GM12873 (cell line): ENCODE measurements around the gene DNAL4.

Experiments used
- TF ChIP-seq, protein P1 (sequence below): IDR thresholded peaks from 2 replicates; pipeline ENCODE4 v1.5.1; 2012; ENCODE audit warnings: low read depth, mild to moderate bottlenecking, moderate library complexity, low read length, control low read depth; ENCODE audit not compliant: insufficient read depth; ENCODE audit errors: missing control alignments

The DNAL4 gene

DNA sequence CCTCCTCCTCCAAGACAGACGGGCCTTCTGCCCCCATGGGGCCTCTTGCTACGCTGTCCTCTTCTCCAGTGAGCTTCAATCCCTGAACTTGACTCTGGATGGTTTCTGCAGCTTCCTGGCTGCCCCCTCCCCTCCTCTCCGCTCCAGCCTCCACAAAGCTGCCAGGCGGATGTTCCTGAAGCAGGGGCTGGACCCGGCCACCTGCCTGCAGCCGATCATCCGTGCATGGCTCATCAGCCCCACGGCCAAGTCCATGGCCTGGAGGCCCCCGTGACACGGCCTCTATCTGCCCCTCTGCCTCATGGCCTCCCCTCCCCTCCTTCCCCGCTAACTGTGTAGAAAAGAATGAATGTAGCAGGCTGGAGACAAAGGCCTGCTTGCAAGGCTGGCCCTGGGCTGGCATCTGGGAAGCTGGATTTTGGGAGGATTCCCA lies 31.4 kb downstream of the DNAL4 start:
- TF ChIP-seq, protein P1, sequence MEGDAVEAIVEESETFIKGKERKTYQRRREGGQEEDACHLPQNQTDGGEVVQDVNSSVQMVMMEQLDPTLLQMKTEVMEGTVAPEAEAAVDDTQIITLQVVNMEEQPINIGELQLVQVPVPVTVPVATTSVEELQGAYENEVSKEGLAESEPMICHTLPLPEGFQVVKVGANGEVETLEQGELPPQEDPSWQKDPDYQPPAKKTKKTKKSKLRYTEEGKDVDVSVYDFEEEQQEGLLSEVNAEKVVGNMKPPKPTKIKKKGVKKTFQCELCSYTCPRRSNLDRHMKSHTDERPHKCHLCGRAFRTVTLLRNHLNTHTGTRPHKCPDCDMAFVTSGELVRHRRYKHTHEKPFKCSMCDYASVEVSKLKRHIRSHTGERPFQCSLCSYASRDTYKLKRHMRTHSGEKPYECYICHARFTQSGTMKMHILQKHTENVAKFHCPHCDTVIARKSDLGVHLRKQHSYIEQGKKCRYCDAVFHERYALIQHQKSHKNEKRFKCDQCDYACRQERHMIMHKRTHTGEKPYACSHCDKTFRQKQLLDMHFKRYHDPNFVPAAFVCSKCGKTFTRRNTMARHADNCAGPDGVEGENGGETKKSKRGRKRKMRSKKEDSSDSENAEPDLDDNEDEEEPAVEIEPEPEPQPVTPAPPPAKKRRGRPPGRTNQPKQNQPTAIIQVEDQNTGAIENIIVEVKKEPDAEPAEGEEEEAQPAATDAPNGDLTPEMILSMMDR, result no peak

DNA sequence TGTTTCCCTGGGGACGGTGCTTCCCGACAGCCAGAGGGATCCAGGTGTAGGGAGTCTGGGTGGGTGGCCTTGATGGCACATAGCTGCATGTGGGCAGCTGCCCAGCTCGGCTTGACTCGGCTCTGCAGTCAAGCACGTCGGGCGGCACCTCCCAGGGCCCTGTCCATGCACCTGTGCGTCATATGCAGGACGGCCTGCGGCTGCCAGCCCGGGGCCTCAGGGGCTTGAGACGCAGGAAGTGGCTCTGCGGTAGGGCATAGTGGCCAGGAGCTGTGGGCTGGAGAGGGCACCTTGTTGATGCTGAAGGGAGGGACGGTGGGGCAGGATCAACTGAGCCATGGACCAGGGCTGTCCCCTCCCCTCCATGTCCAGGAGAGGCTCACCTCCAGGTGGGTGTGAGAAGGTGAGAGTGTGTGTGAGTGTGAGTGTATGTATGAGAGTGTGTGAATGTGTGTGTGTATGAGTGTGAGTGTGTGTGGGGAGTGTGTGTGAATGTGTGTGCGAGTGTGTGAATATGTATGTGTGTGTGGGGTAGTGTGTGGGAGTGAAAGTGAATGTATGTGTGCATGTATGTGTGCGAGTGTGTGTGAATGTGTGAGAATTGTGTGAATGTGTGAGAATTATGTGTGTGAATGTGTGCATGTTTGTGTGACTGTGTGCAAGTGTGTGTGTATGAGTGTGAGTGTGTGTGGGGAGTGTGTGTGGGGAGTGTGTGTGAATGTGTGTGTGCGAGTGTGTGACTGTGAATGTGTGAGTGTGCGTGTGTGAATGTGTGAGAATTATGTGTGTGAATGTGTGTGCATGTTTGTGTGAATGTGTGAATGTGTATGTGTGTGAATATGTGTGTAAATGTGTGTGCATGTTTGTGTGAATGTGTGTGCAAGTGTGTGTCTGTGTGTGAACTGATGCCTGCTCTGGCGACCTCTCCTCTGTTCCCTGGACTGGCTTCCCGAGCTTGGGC lies 32.5 kb downstream of the DNAL4 start:
- TF ChIP-seq, protein P1, result no peak

DNA sequence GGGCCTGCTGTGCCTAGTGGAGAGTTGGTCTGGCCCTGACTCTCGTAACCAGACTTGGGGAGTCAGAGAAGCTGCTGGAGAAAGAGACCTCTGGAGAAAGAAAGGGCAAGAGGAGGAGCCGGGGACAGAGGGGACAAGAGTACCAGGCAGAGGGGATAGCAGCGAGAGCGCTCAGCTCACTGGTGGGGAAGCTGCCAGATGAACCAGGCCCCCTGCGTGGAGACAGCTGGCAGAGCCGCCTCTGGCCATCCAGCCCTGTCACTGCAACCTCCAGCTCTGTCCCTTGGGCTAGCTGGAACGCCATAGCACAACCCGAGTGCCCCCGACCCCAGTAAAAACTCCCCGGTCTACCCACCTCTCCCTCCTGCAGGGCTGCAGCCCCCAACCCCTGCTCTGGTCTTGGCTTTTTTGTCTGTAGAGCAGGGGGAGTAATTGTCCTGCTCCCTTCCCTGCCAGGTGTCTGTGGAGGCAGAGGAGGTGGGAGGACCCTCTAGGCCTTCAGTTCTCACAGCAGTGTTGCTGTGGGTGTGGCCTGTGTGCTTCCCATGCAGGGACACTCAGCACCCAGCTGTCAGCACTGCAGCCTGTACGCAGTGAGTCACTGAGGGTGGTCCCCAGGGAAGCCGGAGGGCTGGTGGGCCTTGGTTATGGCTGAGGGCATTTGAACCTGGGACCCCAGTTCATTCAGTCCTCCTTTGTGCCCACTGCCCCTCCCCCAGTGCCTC lies 33.3 kb downstream of the DNAL4 start:
- TF ChIP-seq, protein P1, result no peak

DNA sequence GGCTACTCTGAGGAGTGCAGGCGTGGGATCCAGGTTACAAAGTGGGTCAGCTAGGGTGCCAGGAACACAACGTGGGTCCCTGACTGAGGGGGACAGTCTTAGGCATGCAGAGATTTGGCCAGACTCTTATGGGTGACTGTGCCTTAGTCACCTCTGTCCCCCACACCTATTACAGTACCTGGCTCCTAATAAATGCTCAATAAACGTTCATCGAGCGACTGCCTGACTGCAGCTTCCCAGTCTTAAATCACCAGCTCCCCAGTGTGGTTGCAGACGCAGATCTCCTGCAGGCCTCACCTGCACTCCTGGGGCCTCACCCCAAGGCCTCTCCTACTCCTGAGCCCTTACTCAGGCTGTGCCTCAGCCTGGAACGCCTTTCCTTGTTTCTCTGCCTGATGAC lies 34.9 kb downstream of the DNAL4 start:
- TF ChIP-seq, protein P1, result no peak

DNA sequence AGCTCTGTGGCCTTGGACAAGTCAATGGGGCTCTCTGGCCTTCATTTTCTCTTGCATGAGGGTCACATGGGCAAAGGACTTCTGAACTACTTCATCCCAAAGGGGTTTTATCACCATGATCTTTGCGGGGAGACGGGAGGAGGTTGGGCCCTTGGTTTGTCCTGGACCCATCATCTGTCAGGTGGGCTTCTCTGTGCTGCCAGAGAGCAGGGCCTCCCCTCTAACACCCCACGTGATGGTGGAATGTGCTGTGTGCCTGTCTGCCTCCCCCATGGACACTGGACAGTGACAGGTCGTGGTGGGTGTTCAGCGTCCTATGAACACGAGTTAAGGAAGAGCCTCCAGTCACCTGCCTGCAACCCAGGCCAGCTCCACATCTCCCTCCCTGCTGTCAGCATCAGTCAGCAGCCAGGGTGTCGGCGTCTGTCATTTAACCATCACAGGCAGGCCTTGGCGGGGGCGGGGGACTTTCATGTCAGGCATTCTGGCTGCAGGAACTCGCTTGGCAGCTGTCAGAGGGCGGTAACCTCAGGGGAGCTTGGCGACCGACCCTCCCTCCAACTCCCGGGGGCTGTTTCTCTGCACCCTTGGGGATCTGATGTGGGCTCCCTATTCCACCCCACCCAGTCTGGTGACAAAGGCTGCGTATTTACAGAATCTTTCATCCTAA lies 35.5 kb downstream of the DNAL4 start:
- TF ChIP-seq, protein P1, result no peak

DNA sequence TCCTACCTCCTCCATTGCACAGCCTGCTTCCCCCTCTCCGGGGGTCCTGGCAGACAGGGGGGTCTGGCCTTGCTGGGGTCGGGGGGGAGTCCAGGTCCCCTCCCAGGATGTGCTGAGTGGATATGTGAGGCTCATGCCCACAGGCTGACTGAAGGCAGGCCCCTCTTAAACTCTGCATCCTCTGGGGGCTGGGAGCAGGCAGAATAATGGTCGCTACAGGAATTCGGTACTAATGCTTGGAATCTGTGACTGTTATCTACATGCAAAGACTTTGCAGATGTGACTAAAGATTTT lies 36.5 kb downstream of the DNAL4 start:
- TF ChIP-seq, protein P1, result no peak
